ENCODE results near the gene CELF2. TPM values are rescaled to one million over a fixed set of nuclear protein-coding genes. Genes with fewer than 3 reads are reported as not detected.

Gene CELF2
- total and polyA plus RNA-seq, 2 experiments from 2014 or later = 16.6 to 26.9 TPM

- Histone ChIP-seq H3K4me3 (no peak overlapping the region), H3K79me2 (no peaks in the 10 kb centered on the region), H3K4me2 (no peak overlapping the region), H3K9me2 (replicated peaks; ENCODE audit: insufficient read depth) (no peaks in the 10 kb centered on the region), H3K4me1 (ENCODE audit: insufficient read depth) (no peaks in the 10 kb centered on the region), H2AFZ (no peak overlapping the region), H3K9me3 (ENCODE audit: low read depth) (no peaks in the 10 kb centered on the region), H3K27ac (no peak overlapping the region), H3K27me3 (no peaks in the 10 kb centered on the region), H4K20me1 (ENCODE audit: insufficient read depth, poor library complexity, severe bottlenecking) (no peaks in the 10 kb centered on the region), H3K36me3 (replicated peaks; ENCODE audit: insufficient read depth, low read depth) (no peaks in the 10 kb centered on the region)
- TF ChIP-seq, protein P1, sequence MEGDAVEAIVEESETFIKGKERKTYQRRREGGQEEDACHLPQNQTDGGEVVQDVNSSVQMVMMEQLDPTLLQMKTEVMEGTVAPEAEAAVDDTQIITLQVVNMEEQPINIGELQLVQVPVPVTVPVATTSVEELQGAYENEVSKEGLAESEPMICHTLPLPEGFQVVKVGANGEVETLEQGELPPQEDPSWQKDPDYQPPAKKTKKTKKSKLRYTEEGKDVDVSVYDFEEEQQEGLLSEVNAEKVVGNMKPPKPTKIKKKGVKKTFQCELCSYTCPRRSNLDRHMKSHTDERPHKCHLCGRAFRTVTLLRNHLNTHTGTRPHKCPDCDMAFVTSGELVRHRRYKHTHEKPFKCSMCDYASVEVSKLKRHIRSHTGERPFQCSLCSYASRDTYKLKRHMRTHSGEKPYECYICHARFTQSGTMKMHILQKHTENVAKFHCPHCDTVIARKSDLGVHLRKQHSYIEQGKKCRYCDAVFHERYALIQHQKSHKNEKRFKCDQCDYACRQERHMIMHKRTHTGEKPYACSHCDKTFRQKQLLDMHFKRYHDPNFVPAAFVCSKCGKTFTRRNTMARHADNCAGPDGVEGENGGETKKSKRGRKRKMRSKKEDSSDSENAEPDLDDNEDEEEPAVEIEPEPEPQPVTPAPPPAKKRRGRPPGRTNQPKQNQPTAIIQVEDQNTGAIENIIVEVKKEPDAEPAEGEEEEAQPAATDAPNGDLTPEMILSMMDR (IDR thresholded peaks at IDR 0.05; ENCODE audit: poor library complexity) = no peak
- no peak for TF ChIP-seq EZH2phosphoT487 (IDR thresholded peaks at IDR 0.05; ENCODE audit: low read depth, severe bottlenecking, unreplicated experiment)
- no peak for TF ChIP-seq EZH2 (IDR thresholded peaks at IDR 0.05; ENCODE audit: borderline replicate concordance)
- no peak for DNase-seq (ENCODE audit: low spot score)
- 87% methylated on average over 5 of the region's 5 CpGs for WGBS (ENCODE audit: low lambda C conversion rate, missing lambda C conversion rate)
These were observed 174.0 kb downstream of the CELF2 start for GRCh38 chr10:11191678-11192077.

DNA sequence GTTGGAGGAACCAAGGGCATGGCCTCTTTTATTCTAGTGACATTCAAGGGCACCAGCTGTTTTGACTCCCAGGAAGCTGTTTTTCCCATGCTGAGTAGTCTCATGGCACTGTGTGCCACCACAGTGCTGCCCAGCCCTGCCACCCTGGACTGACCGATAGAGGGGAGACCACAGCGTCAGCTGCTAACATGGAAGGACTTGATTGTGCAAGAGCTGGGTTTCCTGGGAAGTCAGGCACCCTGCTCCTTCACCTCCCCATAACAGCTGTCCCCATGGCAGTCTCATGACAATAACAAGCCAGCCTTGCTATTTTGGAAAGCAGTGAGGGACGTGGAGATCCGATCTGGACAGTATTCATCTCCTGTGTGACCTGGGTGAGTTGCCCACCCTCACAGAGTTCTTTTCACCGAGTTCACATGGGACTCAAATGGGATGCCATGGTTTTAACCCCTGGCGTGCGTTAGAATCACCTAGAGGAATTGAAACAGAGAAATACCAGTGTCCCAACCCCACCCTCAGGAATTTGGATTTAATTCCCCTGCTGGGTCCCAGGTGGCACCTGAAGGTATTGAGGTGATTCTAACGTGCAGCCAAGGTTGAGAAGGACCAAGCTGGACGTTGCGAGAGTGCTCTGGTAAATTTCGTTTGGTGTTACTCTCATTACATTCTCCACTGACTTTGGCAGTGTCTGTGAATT, 174.8 kb downstream of the CELF2 start:
- no peaks in the 10 kb centered on the region for H4K20me1 ChIP-seq (ENCODE audit: insufficient read depth, poor library complexity, severe bottlenecking)
- no peaks in the 10 kb centered on the region for H3K4me1 ChIP-seq (ENCODE audit: insufficient read depth)
- 74% methylated on average over 11 of the region's 11 CpGs for WGBS (ENCODE audit: low lambda C conversion rate, missing lambda C conversion rate)
- no peaks in the 10 kb centered on the region for H3K9me2 ChIP-seq (replicated peaks; ENCODE audit: insufficient read depth)
- TF ChIP-seq EZH2 (IDR thresholded peaks at IDR 0.05; ENCODE audit: borderline replicate concordance) (no peak), EZH2phosphoT487 (IDR thresholded peaks at IDR 0.05; ENCODE audit: low read depth, severe bottlenecking, unreplicated experiment) (no peak)
- TF ChIP-seq, protein P1 (IDR thresholded peaks at IDR 0.05; ENCODE audit: poor library complexity) = no peak
- H3K36me3 ChIP-seq (replicated peaks; ENCODE audit: insufficient read depth, low read depth) = no peaks in the 10 kb centered on the region
- no peaks in the 10 kb centered on the region for H3K79me2 ChIP-seq
- H3K27me3 ChIP-seq = no peaks in the 10 kb centered on the region
- DNase-seq (ENCODE audit: low spot score) = no peak
- H3K4me2 ChIP-seq = no peak overlapping the region
- no peak overlapping the region for H3K4me3 ChIP-seq
- H3K27ac ChIP-seq = no peak overlapping the region
- H2AFZ ChIP-seq = no peak overlapping the region
- no peaks in the 10 kb centered on the region for H3K9me3 ChIP-seq (ENCODE audit: low read depth)

- no peaks in the 10 kb centered on the region for H3K9me2 ChIP-seq (replicated peaks; ENCODE audit: insufficient read depth)
- no peaks in the 10 kb centered on the region for H3K27me3 ChIP-seq
- H3K36me3 ChIP-seq (replicated peaks; ENCODE audit: insufficient read depth, low read depth) = no peaks in the 10 kb centered on the region
- H2AFZ ChIP-seq = no peak overlapping the region
- no peak overlapping the region for H3K27ac ChIP-seq
- no peak overlapping the region for H3K4me3 ChIP-seq
- no peak for DNase-seq (ENCODE audit: low spot score)
- no peaks in the 10 kb centered on the region for H3K79me2 ChIP-seq
- WGBS (ENCODE audit: low lambda C conversion rate, missing lambda C conversion rate) = 84% methylated on average over 7 of the region's 7 CpGs
- TF ChIP-seq, protein P1 (IDR thresholded peaks at IDR 0.05; ENCODE audit: poor library complexity) = no peak
- TF ChIP-seq EZH2phosphoT487 (IDR thresholded peaks at IDR 0.05; ENCODE audit: low read depth, severe bottlenecking, unreplicated experiment) (no peak), EZH2 (IDR thresholded peaks at IDR 0.05; ENCODE audit: borderline replicate concordance) (no peak)
- H3K9me3 ChIP-seq (ENCODE audit: low read depth) = no peaks in the 10 kb centered on the region
- no peaks in the 10 kb centered on the region for H4K20me1 ChIP-seq (ENCODE audit: insufficient read depth, poor library complexity, severe bottlenecking)
- H3K4me2 ChIP-seq = no peak overlapping the region
- H3K4me1 ChIP-seq (ENCODE audit: insufficient read depth) = no peaks in the 10 kb centered on the region
These were observed 175.4 kb downstream of the CELF2 start for GRCh38 chr10:11193001-11193551.

Measured in hepatocyte (in vitro differentiated cells).